Duodenal mucosa (tissue), 2 donors: ENCODE data around the gene STX1B.

Experiments used
- H3K27ac ChIP-seq: one replicate; pipeline ENCODE4 v1.7.0; 2013; ENCODE audit warnings: low read depth, low read length
- H3K27me3 ChIP-seq, 2 donors: one replicate each; pipeline ENCODE4 v1.7.0; 2013; ENCODE audit warnings: low read length in 2 of 2, control low read depth in 1 of 2; ENCODE audit not compliant: insufficient read depth in 2 of 2, control insufficient read depth in 1 of 2
- H3K36me3 ChIP-seq, 2 donors: one replicate each; pipeline ENCODE4 v1.7.0; 2013; ENCODE audit warnings: low read length in 2 of 2, control low read depth in 1 of 2; ENCODE audit not compliant: insufficient read depth in 2 of 2, control insufficient read depth in 1 of 2
- H3K4me1 ChIP-seq, 2 donors: one replicate each; pipeline ENCODE4 v1.7.0; 2013; ENCODE audit warnings: low read length in 2 of 2, control low read depth in 1 of 2; ENCODE audit not compliant: insufficient read depth in 2 of 2, control insufficient read depth in 1 of 2
- H3K4me3 ChIP-seq, 2 donors: one replicate each; pipeline ENCODE4 v1.7.0; 2013; ENCODE audit warnings: low read length in 2 of 2, low read depth in 1 of 2
- H3K9ac ChIP-seq, 2 donors: one replicate each; pipeline ENCODE4 v1.7.0; 2013; ENCODE audit warnings: low read length in 2 of 2, low read depth in 1 of 2
- H3K9me3 ChIP-seq, 2 donors: one replicate each; pipeline ENCODE4 v1.7.0; 2013; ENCODE audit warnings: low read length in 2 of 2, control low read depth in 1 of 2; ENCODE audit not compliant: control insufficient read depth in 1 of 2

STX1B gene

DNA sequence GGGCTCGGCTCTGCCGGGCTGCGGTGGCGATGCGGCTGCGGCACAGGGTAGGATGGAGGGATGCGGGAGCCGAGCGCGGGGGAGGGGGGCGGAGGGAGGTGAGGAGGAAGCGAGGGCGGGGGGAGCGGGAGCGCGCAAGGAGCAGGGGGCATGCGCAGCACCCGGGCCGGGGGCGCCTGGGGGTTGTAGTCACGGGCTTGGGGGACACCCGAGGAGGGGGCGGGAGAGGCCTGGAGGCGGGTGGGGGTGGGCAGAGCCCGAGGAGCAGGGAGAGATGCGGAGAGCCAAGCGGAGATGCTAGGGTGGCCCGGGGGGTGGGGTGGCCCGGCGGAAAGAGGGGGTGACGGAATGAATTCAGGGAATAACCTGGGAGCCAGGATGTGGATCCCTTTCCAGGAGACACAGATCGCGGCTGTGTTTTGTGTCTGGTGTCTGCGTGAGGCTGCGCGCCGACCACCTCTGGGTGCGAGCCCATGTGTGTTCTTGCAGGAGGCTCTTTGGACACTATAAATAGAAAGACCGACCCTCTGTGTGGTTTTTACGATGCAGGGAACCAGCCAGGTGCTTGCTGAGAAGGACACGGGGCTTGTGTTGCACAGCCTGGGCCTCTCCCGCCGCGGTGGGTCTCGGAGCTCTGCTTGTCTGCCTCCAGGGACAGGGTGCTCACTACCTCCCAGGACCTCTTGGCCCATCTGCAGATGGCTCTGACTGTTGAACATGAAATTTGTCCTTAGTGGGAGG lies at the start of gene STX1B:
STX1B (minus strand) TSS at position 54 of the 741 bp plus-strand sequence. CDS start 242 bp downstream, outside the sequence.
- Histone ChIP-seq H3K4me3 (no peak within 1 kb of the TSS), H3K9me3 (no peaks in the 10 kb centered on the region), H3K36me3 (no peaks in the 10 kb centered on the region), H3K27ac (no peak within 1 kb of the TSS), H3K9ac (no peak within 1 kb of the TSS), H3K4me1 (no peaks in the 10 kb centered on the region), H3K27me3 (peaks cover 35 to 38% of the 10 kb centered on the region in 2 donors)

DNA sequence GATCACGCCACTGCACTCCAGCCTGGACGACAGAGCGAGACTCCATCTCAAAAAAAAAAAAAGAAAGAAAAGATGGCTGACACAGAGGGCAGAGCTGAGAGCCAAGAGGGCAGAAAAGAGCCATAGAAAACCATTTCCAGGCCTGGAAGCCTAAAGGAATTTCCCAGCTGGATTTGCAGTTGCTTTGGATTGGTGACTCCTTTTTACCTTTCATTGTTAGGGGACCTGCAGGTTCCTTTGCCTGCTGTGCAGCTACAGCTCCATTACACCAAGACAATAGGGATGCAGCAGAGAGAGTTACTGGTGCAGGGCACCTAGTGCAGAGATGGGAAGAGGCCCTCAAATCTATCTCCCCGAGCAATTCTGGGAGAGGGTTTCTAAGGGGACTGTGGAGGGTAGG lies 45.2 kb upstream of the STX1B start:
- no peaks in the 10 kb centered on the region for H3K9me3 ChIP-seq
- H3K4me3 ChIP-seq = no peak overlapping the region
- no peaks in the 10 kb centered on the region for H3K27me3 ChIP-seq
- no peak overlapping the region for H3K9ac ChIP-seq
- H3K36me3 ChIP-seq = no peaks in the 10 kb centered on the region
- no peaks in the 10 kb centered on the region for H3K4me1 ChIP-seq
- no peak overlapping the region for H3K27ac ChIP-seq

DNA sequence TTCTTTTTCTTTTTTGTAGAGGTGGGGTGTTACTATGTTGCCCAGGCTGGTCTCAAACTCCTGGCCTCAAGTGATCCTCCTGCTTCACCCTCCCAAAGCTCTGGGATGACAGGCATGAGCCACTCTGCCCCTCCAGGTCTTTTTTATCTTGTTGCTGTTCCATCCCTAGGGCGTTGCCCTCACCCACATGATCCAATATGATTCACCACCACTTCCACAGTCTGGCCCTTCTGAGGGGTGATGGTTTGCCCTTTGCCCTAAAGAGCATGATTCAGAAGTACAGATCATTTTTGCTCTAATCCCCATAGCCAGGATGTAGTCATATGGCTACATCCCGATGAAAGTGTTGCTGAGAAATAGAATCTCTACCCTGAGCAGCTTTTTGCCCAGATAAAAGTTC lies 41.7 kb upstream of the STX1B start:
- Histone ChIP-seq H3K4me3 (no peak overlapping the region), H3K27ac (no peak overlapping the region), H3K36me3 (no peaks in the 10 kb centered on the region), H3K27me3 (no peaks in the 10 kb centered on the region), H3K9ac (no peak overlapping the region), H3K9me3 (no peaks in the 10 kb centered on the region), H3K4me1 (no peaks in the 10 kb centered on the region)

GRCh38 chr16:31050280-31051030 lies 40.0 kb upstream of the STX1B start:
- H3K4me3 ChIP-seq = no peak overlapping the region
- no peaks in the 10 kb centered on the region for H3K4me1 ChIP-seq
- H3K36me3 ChIP-seq = no peaks in the 10 kb centered on the region
- H3K27me3 ChIP-seq = no peaks in the 10 kb centered on the region
- H3K27ac ChIP-seq = no peak overlapping the region
- no peak overlapping the region for H3K9ac ChIP-seq
- H3K9me3 ChIP-seq = no peaks in the 10 kb centered on the region

DNA sequence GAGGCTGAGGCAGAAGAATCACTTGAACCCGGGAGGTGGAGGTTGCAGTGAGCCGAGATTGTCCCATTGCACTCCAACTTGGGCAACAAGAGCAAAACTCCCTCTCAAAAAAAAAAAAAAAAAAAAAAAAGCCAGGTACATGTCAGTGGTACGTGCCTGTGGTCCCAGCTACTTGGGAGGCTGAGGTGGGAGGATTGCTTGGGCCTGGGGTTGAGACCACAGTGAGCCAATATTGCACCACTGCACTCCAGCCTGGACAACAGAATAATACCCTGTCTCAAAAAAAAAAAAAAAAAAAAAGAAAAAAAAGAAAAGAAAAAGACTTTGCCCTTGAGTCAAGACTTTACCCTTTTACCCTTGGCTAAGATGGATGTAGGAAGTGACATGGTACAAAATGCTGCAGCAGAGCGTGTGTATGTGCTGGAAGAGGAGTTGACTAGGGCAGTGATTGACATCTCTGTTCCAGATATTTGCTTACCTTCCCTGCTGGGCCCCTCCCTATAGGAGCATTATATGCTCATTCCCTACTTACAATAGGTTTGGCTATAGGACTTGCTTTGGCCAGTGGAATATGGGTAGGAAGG lies 33.6 kb upstream of the STX1B start:
- Histone ChIP-seq H3K9ac (no peak overlapping the region), H3K36me3 (peaks cover 14 to 28% of the 10 kb centered on the region in 2 donors), H3K27me3 (no peaks in the 10 kb centered on the region), H3K4me1 (peaks cover 4 to 14% of the 10 kb centered on the region in 2 donors), H3K4me3 (no peak overlapping the region), H3K9me3 (no peaks in the 10 kb centered on the region), H3K27ac (no peak overlapping the region)

- Histone ChIP-seq H3K4me1 (peaks cover 4 to 14% of the 10 kb centered on the region in 2 donors), H3K27me3 (no peaks in the 10 kb centered on the region), H3K27ac (no peak overlapping the region), H3K4me3 (no peak overlapping the region), H3K9ac (no peak overlapping the region), H3K9me3 (no peaks in the 10 kb centered on the region), H3K36me3 (peaks cover 20 to 35% of the 10 kb centered on the region in 2 donors)
Measured at GRCh38 chr16:31043352-31043751, 32.9 kb upstream of the STX1B start.

- no peaks in the 10 kb centered on the region for H3K9me3 ChIP-seq
- no peaks in the 10 kb centered on the region for H3K27me3 ChIP-seq
- peaks cover 4 to 14% of the 10 kb centered on the region in 2 donors for H3K4me1 ChIP-seq
- H3K27ac ChIP-seq = no peak overlapping the region
- peaks cover 25 to 39% of the 10 kb centered on the region in 2 donors for H3K36me3 ChIP-seq
- no peak overlapping the region for H3K4me3 ChIP-seq
- no peak overlapping the region for H3K9ac ChIP-seq
Measured at GRCh38 chr16:31042866-31043265, 32.4 kb upstream of the STX1B start.

- Histone ChIP-seq H3K9me3 (no peaks in the 10 kb centered on the region), H3K4me3 (no peak overlapping the region), H3K27ac (no peak overlapping the region), H3K4me1 (peaks cover 6 to 19% of the 10 kb centered on the region in 2 donors), H3K36me3 (peaks cover 34 to 55% of the 10 kb centered on the region in 2 donors), H3K27me3 (no peaks in the 10 kb centered on the region), H3K9ac (no peak overlapping the region)
Measured at GRCh38 chr16:31038993-31039392, 28.6 kb upstream of the STX1B start.

GRCh38 chr16:31036691-31037090 lies 26.3 kb upstream of the STX1B start:
- H3K27ac ChIP-seq = no peak overlapping the region
- no peaks in the 10 kb centered on the region for H3K9me3 ChIP-seq
- peaks cover 6 to 18% of the 10 kb centered on the region in 2 donors for H3K4me1 ChIP-seq
- H3K9ac ChIP-seq = no peak overlapping the region
- H3K4me3 ChIP-seq = no peak overlapping the region
- H3K36me3 ChIP-seq = peaks cover 34 to 46% of the 10 kb centered on the region in 2 donors
- no peaks in the 10 kb centered on the region for H3K27me3 ChIP-seq
